Measurements from ENCODE around the gene UCK2.

The UCK2 gene

GRCh38 chr1:165879946-165880345 is 52.5 kb downstream of the UCK2 start:
- DNase-seq (ENCODE audit: low read depth in 2 of 2) = no peak

- no peak for DNase-seq (ENCODE audit: low read depth in 2 of 2)
Measured at GRCh38 chr1:165880993-165881392, 53.6 kb downstream of the UCK2 start.

GRCh38 chr1:165882168-165882837 is 54.9 kb downstream of the UCK2 start:
- no peak for DNase-seq (ENCODE audit: low read depth in 2 of 2)

GRCh38 chr1:165883056-165883455 is 55.6 kb downstream of the UCK2 start:
- no peak for DNase-seq (ENCODE audit: low read depth in 2 of 2)

- no peak for DNase-seq (ENCODE audit: low read depth in 2 of 2)
Measured at GRCh38 chr1:165884009-165884689, 56.7 kb downstream of the UCK2 start.

- DNase-seq (ENCODE audit: low read depth in 2 of 2) = no peak
Measured at GRCh38 chr1:165884690-165885304, 57.4 kb downstream of the UCK2 start.

GRCh38 chr1:165885305-165885694 is 57.9 kb downstream of the UCK2 start:
- no peak for DNase-seq (ENCODE audit: low read depth in 2 of 2)

GRCh38 chr1:165886193-165886592 is 58.8 kb downstream of the UCK2 start:
- no peak for DNase-seq (ENCODE audit: low read depth in 2 of 2)

GRCh38 chr1:165886983-165887382 is 59.6 kb downstream of the UCK2 start:
- DNase-seq (ENCODE audit: low read depth in 2 of 2) = no peak

GRCh38 chr1:165887877-165888551 is 60.6 kb downstream of the UCK2 start:
- no peak for DNase-seq (ENCODE audit: low read depth in 2 of 2)

- DNase-seq (ENCODE audit: low read depth in 2 of 2) = no peak
Measured at GRCh38 chr1:165888552-165888920, 61.1 kb downstream of the UCK2 start.

- no peak for DNase-seq (ENCODE audit: low read depth in 2 of 2)
Measured at GRCh38 chr1:165890684-165891083, 63.3 kb downstream of the UCK2 start.

- DNase-seq (ENCODE audit: low read depth in 2 of 2) = no peak
Measured at GRCh38 chr1:165891111-165891860, 63.9 kb downstream of the UCK2 start.

GRCh38 chr1:165892935-165893334 is 65.5 kb downstream of the UCK2 start:
- no peak for DNase-seq (ENCODE audit: low read depth in 2 of 2)

- DNase-seq (ENCODE audit: low read depth in 2 of 2) = no peak
Measured at GRCh38 chr1:165893507-165893906, 66.1 kb downstream of the UCK2 start.

- DNase-seq (ENCODE audit: low read depth in 2 of 2) = no peak
Measured at GRCh38 chr1:165894591-165894990, 67.2 kb downstream of the UCK2 start.

GRCh38 chr1:165895451-165895871 is 68.0 kb downstream of the UCK2 start:
- DNase-seq (ENCODE audit: low read depth in 2 of 2) = no peak

GRCh38 chr1:165896277-165896676 is 68.9 kb downstream of the UCK2 start:
- no peak for DNase-seq (ENCODE audit: low read depth in 2 of 2)

- no peak for DNase-seq (ENCODE audit: low read depth in 2 of 2)
Measured at GRCh38 chr1:165897326-165898303, 70.2 kb downstream of the UCK2 start.

GRCh38 chr1:165898837-165899236 is 71.4 kb downstream of the UCK2 start:
- DNase-seq (ENCODE audit: low read depth in 2 of 2) = no peak

GRCh38 chr1:165899461-165899941 is 72.1 kb downstream of the UCK2 start:
- no peak for DNase-seq (ENCODE audit: low read depth in 2 of 2)
